Esophagus muscularis mucosa (tissue), 4 donors: ENCODE results near the gene BCL2L14.

Source experiments
- EP300 ChIP-seq: sonication (generic); formaldehyde crosslinking; IDR thresholded peaks from one replicate; pipeline ENCODE4 v1.6.1; 2017; ENCODE audit warnings: antibody characterized with exemption
- POLR2A ChIP-seq: fragments of 450-650 bp; IDR thresholded peaks from one replicate; pipeline ENCODE4 v1.6.1; 2017; ENCODE audit warnings: antibody characterized with exemption, moderate library complexity, mild to moderate bottlenecking, low read depth
- POLR2AphosphoS5 ChIP-seq, 2 donors: sonication (generic); formaldehyde crosslinking; IDR thresholded peaks; one replicate each; pipeline ENCODE4 v1.6.1; 2017; ENCODE audit warnings: antibody characterized with exemption in 2 of 2
- TF ChIP-seq, protein P1 (sequence below), 3 experiments: fragments of 200-600 bp in 2 of 3; fragments of 450-650 bp in 1 of 3; sonication (generic) in 2 of 3; IDR thresholded peaks; one replicate each; pipeline ENCODE4 v1.5.1; 2017 to 2019; ENCODE audit warnings: antibody characterized with exemption in 3 of 3, mild to moderate bottlenecking in 2 of 3, moderate library complexity in 1 of 3

GRCh38 chr12:12086362-12086761 is 15.6 kb downstream of the BCL2L14 start:
- TF ChIP-seq, protein P1, sequence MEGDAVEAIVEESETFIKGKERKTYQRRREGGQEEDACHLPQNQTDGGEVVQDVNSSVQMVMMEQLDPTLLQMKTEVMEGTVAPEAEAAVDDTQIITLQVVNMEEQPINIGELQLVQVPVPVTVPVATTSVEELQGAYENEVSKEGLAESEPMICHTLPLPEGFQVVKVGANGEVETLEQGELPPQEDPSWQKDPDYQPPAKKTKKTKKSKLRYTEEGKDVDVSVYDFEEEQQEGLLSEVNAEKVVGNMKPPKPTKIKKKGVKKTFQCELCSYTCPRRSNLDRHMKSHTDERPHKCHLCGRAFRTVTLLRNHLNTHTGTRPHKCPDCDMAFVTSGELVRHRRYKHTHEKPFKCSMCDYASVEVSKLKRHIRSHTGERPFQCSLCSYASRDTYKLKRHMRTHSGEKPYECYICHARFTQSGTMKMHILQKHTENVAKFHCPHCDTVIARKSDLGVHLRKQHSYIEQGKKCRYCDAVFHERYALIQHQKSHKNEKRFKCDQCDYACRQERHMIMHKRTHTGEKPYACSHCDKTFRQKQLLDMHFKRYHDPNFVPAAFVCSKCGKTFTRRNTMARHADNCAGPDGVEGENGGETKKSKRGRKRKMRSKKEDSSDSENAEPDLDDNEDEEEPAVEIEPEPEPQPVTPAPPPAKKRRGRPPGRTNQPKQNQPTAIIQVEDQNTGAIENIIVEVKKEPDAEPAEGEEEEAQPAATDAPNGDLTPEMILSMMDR (IDR thresholded peaks at IDR 0.05), result no peak
- no peak for TF ChIP-seq POLR2A
- no peak for TF ChIP-seq EP300
- no peak for TF ChIP-seq POLR2AphosphoS5 (IDR thresholded peaks at IDR 0.05)
